Immature natural killer cell (primary cell): ENCODE results near the gene HMGA1. TPM values are rescaled to one million over a fixed set of nuclear protein-coding genes. Genes with fewer than 3 reads are reported as not detected.

Experiments
- DNase-seq, 3 donors: peaks; one replicate each; pipeline ENCODE4 v3.0.0; 2022; ENCODE audit warnings: mixed read lengths in 1 of 3
- H3K27ac Mint-ChIP-seq, 6 donors: one replicate each; pipeline ENCODE4 v1.8.0; 2020; ENCODE audit warnings: mixed read lengths in 6 of 6, mild to moderate bottlenecking in 5 of 6, inconsistent platforms in 4 of 6, moderate library complexity in 3 of 6
- H3K27me3 Mint-ChIP-seq, 3 donors: one replicate each; pipeline ENCODE4 v1.8.0; 2020 to 2021; ENCODE audit warnings: low read depth in 3 of 3, mild to moderate bottlenecking in 3 of 3, mixed read lengths in 3 of 3, moderate library complexity in 3 of 3, inconsistent platforms in 1 of 3
- H3K36me3 Mint-ChIP-seq, 3 donors: one replicate each; pipeline ENCODE4 v1.8.0; 2020; ENCODE audit warnings: mixed read lengths in 3 of 3, inconsistent platforms in 2 of 3, mild to moderate bottlenecking in 2 of 3
- H3K4me1 Mint-ChIP-seq, 2 donors: one replicate each; pipeline ENCODE4 v1.8.0; 2020; ENCODE audit warnings: inconsistent platforms in 2 of 2, mild to moderate bottlenecking in 2 of 2, mixed read lengths in 2 of 2, moderate library complexity in 1 of 2
- H3K4me3 Mint-ChIP-seq, 5 donors: one replicate each; pipeline ENCODE4 v1.8.0; 2020; ENCODE audit warnings: mild to moderate bottlenecking in 5 of 5, mixed read lengths in 5 of 5, inconsistent platforms in 3 of 5, moderate library complexity in 3 of 5
- H3K9me3 Mint-ChIP-seq, 6 donors: one replicate each; pipeline ENCODE4 v1.8.0; 2020; ENCODE audit warnings: mild to moderate bottlenecking in 6 of 6, mixed read lengths in 6 of 6, inconsistent platforms in 4 of 6, moderate library complexity in 3 of 6
- polyA plus RNA-seq, 3 donors: library from polyadenylated mRNA; unstranded; fragments of 300-500 nt; fragmentation: Illumina TruSeq; gene quantifications; one replicate each; pipeline ENCODE4 v1.2.3, GENCODE V29; 2021

HMGA1 gene
- polyA plus RNA-seq, 3 donors from 2014 or later: 9.8 to 22.1 (median 19.6) TPM

- no peak overlapping the region for H3K27ac Mint-ChIP-seq
- H3K36me3 Mint-ChIP-seq: no peaks in the 10 kb centered on the region
- no peaks in the 10 kb centered on the region for H3K9me3 Mint-ChIP-seq
- peaks cover 2 to 5% (median 2%) of the 10 kb centered on the region in 3 donors for H3K27me3 Mint-ChIP-seq
- DNase-seq: no peak
- H3K4me1 Mint-ChIP-seq: peaks cover 7 to 10% of the 10 kb centered on the region in 2 donors
- no peak overlapping the region for H3K4me3 Mint-ChIP-seq
Observed at GRCh38 chr6:34272013-34272926, 35.6 kb downstream of the HMGA1 start.

GRCh38 chr6:34273242-34273805 lies 36.7 kb downstream of the HMGA1 start:
- H3K4me1 Mint-ChIP-seq: peaks cover 7 to 10% of the 10 kb centered on the region in 2 donors
- peaks cover 2 to 5% (median 2%) of the 10 kb centered on the region in 3 donors for H3K27me3 Mint-ChIP-seq
- no peak overlapping the region for H3K4me3 Mint-ChIP-seq

GRCh38 chr6:34274129-34274528 lies 37.5 kb downstream of the HMGA1 start:
- peaks cover 2 to 5% (median 2%) of the 10 kb centered on the region in 3 donors for H3K27me3 Mint-ChIP-seq
- no peak overlapping the region for H3K27ac Mint-ChIP-seq
- no peak for DNase-seq
- peaks cover under 1 to 6% (median 4%) of the 10 kb centered on the region in 3 donors for H3K36me3 Mint-ChIP-seq
- H3K4me3 Mint-ChIP-seq: no peak overlapping the region
- H3K4me1 Mint-ChIP-seq: peaks cover 7 to 10% of the 10 kb centered on the region in 2 donors
- no peaks in the 10 kb centered on the region for H3K9me3 Mint-ChIP-seq

More at GRCh38 chr6:34273242-34273805, 36.7 kb downstream of the HMGA1 start:
- no peak for DNase-seq
- H3K27ac Mint-ChIP-seq: peak overlapping the region in 2 of 6 donors; percentile 12 to 22
- peaks cover 0 to 2% (median 0%) of the 10 kb centered on the region in 3 donors for H3K36me3 Mint-ChIP-seq
- H3K9me3 Mint-ChIP-seq: no peaks in the 10 kb centered on the region

GRCh38 chr6:34275128-34275804 lies 38.6 kb downstream of the HMGA1 start:
- Mint-ChIP-seq H3K4me3 (no peak overlapping the region), H3K9me3 (no peaks in the 10 kb centered on the region)

GRCh38 chr6:34276191-34276590 lies 39.5 kb downstream of the HMGA1 start:
- Mint-ChIP-seq H3K4me3 (no peak overlapping the region), H3K36me3 (peaks cover 5 to 23% (median 10%) of the 10 kb centered on the region in 3 donors), H3K27ac (no peak overlapping the region), H3K4me1 (peaks cover 0 to 3% of the 10 kb centered on the region in 2 donors), H3K27me3 (peaks cover 2 to 5% (median 2%) of the 10 kb centered on the region in 3 donors), H3K9me3 (no peaks in the 10 kb centered on the region)
- DNase-seq: no peak

More at GRCh38 chr6:34275128-34275804, 38.6 kb downstream of the HMGA1 start:
- peak overlapping the region in 1 of 6 donors; percentile 51 for H3K27ac Mint-ChIP-seq
- no peak for DNase-seq
- H3K27me3 Mint-ChIP-seq: peaks cover 2 to 5% (median 2%) of the 10 kb centered on the region in 3 donors
- peaks cover 5 to 15% (median 6%) of the 10 kb centered on the region in 3 donors for H3K36me3 Mint-ChIP-seq
- peaks cover 2 to 5% of the 10 kb centered on the region in 2 donors for H3K4me1 Mint-ChIP-seq

GRCh38 chr6:34276881-34277762 lies 40.4 kb downstream of the HMGA1 start:
- H3K4me3 Mint-ChIP-seq: no peak overlapping the region
- peaks cover 5 to 26% (median 10%) of the 10 kb centered on the region in 3 donors for H3K36me3 Mint-ChIP-seq
- peaks cover 2 to 5% (median 2%) of the 10 kb centered on the region in 3 donors for H3K27me3 Mint-ChIP-seq
- H3K9me3 Mint-ChIP-seq: no peaks in the 10 kb centered on the region
- no peak overlapping the region for H3K27ac Mint-ChIP-seq
- DNase-seq: no peak
- H3K4me1 Mint-ChIP-seq: peaks cover 0 to 3% of the 10 kb centered on the region in 2 donors

- peak overlapping the region in 1 of 6 donors; percentile 30 for H3K27ac Mint-ChIP-seq
- no peak for DNase-seq
- H3K27me3 Mint-ChIP-seq: peaks cover 2 to 5% (median 2%) of the 10 kb centered on the region in 3 donors
- peaks cover 5 to 30% (median 10%) of the 10 kb centered on the region in 3 donors for H3K36me3 Mint-ChIP-seq
- H3K4me1 Mint-ChIP-seq: peaks cover 0 to 3% of the 10 kb centered on the region in 2 donors
- no peak overlapping the region for H3K4me3 Mint-ChIP-seq
- no peaks in the 10 kb centered on the region for H3K9me3 Mint-ChIP-seq
Observed at GRCh38 chr6:34277763-34278112, 41.1 kb downstream of the HMGA1 start.

- no peak for DNase-seq
- peaks cover 0 to 5% (median 2%) of the 10 kb centered on the region in 3 donors for H3K27me3 Mint-ChIP-seq
- H3K36me3 Mint-ChIP-seq: peaks cover 5 to 33% (median 12%) of the 10 kb centered on the region in 3 donors
- H3K9me3 Mint-ChIP-seq: no peaks in the 10 kb centered on the region
- H3K27ac Mint-ChIP-seq: no peak overlapping the region
- no peak overlapping the region for H3K4me3 Mint-ChIP-seq
- peaks cover 0 to 3% of the 10 kb centered on the region in 2 donors for H3K4me1 Mint-ChIP-seq
Observed at GRCh38 chr6:34278833-34279232, 42.2 kb downstream of the HMGA1 start.

- Mint-ChIP-seq H3K27me3 (no peaks in the 10 kb centered on the region), H3K4me1 (peaks cover 9 to 10% of the 10 kb centered on the region in 2 donors), H3K4me3 (no peak overlapping the region), H3K36me3 (peaks cover 5 to 40% (median 19%) of the 10 kb centered on the region in 3 donors), H3K9me3 (no peaks in the 10 kb centered on the region), H3K27ac (no peak overlapping the region)
- DNase-seq: no peak
Observed at GRCh38 chr6:34280216-34280615, 43.5 kb downstream of the HMGA1 start.

GRCh38 chr6:34281702-34282334 lies 45.1 kb downstream of the HMGA1 start:
- Mint-ChIP-seq H3K27me3 (no peaks in the 10 kb centered on the region), H3K9me3 (no peaks in the 10 kb centered on the region), H3K4me1 (peaks cover 9 to 12% of the 10 kb centered on the region in 2 donors), H3K36me3 (peaks cover 9 to 40% (median 19%) of the 10 kb centered on the region in 3 donors), H3K4me3 (no peak overlapping the region), H3K27ac (peak overlapping the region in 1 of 6 donors; percentile 40)
- no peak for DNase-seq

GRCh38 chr6:34284563-34285447 lies 48.1 kb downstream of the HMGA1 start:
- H3K9me3 Mint-ChIP-seq: no peaks in the 10 kb centered on the region
- no peak overlapping the region for H3K4me3 Mint-ChIP-seq
- no peaks in the 10 kb centered on the region for H3K27me3 Mint-ChIP-seq
- peaks cover 18 to 30% of the 10 kb centered on the region in 2 donors for H3K4me1 Mint-ChIP-seq
- H3K27ac Mint-ChIP-seq: peak overlapping the region in 2 of 6 donors; percentile 32 to 56
- H3K36me3 Mint-ChIP-seq: peaks cover 10 to 35% (median 21%) of the 10 kb centered on the region in 3 donors
- DNase-seq: no peak
